Renal cortical epithelial cell (primary cell): ENCODE measurements around the gene PARD3. TPM values are rescaled to one million over a fixed set of nuclear protein-coding genes. Genes with fewer than 3 reads are reported as not detected.
"Not testable (repeated sequence)": the region's sequence is repeated elsewhere in the genome, so short reads cannot be mapped to it uniquely, and the experiment has no call there.

Experiments used
- DNase-seq: peaks from one replicate; pipeline ENCODE4 v3.0.0-alpha.2; 2011; ENCODE audit warnings: low read depth
- total RNA-seq: library from RNA; depleted of rRNA; stranded (reverse); fragments of >200 nt; gene quantifications from 2 replicates; pipeline ENCODE4 v1.2.3, GENCODE V29; 2014

Gene PARD3
- total RNA-seq, 1 donor from 2014 or later: 154 TPM

DNA sequence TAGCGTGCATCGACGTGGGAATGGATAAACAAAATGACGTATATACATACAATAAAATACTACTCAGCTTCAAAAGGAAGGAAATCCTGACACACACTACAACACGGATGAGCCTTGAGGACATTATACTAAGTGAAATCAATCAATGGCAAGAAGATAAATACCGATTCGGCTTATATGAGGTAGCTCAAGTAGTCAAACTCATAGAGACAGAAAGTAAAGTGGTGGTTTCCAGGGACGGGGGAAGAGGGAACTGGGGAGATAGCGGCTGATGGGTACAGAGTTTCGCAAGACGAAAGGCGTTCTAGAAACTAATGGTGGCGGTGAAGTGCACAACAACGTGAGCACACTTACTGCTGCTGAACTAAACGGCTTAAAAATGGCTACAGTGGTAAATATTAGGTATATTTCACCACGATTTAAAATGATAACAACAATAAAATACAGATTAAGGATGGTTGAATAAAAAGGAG is 516.7 kb downstream of the PARD3 start:
- no peak for DNase-seq

DNA sequence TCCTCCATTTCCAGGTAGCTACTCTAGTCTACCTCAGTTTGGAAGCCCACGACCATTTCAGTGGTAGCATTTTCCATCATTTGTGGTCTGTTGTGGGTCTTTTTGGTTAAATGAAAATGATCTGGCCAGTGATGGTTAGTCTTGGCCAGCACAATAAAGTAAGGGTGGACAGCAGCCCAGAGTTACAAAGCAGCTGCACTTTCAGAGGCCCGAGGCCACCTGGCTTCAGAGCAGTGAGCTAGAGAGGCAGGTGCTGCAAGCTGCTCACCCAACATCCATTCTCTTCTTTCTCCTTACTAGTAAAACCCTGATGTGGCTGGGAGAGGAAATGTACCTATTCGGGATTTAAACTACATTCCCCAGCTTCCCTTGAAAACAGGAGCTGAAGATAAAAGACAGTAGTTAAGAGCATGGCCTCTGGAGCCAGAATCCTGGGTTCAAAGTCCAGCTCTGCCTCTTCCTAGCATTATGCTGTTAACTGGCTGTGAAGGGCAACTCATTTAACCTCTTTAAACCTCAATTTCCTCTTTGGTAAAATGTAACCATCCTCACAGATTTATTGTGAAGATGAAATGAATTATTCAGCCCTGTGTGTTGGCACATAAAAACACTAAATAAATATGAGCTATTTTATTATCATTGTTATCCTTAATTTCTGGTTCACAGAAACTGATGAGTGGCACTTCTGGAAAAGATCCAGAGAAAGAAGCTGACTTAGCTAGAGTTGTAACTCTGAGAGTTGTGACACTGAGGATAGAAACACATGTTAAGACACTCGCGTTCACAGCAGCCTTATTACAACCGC is 517.4 kb downstream of the PARD3 start:
- no peak for DNase-seq

DNA sequence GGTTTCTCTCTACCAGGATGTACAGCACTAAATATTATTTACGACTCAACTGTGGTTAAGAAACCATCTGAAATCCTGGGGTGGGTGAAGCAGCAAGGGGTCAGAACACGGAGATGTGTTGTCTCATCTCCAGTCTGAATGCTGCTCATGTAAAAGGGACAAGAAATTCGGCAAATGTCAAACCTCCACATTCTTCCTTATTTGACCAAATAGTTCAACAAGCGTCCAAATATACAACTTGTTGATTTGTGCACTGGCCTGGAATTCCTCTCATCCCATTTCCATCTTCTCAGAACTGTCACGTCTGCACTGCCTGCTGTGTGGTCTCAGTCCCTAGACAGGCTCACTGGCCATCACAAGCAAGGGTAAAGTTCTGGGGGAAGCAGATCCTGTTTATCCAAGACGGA is 520.0 kb downstream of the PARD3 start:
- peak; percentile 48 for DNase-seq

DNA sequence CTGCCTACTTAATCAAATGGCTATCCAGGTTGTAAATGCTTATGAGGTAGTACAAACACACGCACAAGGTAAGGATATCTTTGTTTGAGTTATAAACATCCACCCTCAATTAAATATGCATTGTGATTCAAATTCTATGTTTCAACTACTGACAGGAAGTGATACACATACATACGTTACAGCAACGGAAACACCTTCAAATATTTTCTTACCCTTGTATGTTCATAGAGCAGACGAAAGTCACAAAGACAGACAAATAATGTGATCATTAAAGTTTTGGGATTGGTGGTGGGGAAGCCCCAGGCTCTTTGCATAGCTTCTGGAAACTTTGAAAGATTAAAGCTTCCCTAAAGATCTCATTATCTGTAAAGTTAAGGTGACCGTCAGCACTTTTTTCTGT is 521.0 kb downstream of the PARD3 start:
- no peak for DNase-seq

DNA sequence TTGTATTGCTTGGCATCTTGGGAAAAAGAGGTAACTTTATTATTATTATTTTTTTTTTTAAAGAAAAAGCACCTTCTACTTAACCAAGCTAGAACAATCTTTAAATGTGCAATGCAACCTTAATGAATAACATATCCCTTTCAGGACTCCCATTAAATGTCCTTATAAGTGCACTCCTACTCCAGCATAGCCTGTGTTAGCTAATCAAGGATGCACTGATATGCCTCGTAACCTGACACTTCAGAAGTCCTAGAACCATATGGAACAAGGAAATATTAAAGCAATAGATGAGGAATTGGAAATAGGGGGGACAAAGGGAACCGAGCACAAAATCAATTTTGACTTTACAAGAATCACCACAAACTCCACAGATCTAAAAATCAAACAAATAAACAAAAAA is 522.4 kb downstream of the PARD3 start:
- no peak for DNase-seq

DNA sequence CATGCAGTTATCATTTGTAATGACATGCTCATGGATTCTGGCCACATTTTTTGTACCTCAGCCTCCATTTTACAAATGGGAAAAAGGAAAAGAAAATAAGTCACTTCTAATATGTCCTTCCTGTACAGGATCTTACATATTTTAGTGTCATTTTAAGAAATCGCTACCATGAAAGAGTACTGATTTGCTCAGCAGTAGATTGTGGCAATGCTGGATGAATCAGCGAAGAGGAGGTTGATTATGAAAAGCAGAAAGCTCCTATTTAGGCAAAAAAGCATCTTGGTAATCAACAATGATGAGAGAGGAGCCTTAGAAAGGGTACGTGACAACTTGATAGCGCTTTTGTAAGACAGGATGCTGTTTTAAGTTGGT is 522.9 kb downstream of the PARD3 start:
- no peak for DNase-seq

DNA sequence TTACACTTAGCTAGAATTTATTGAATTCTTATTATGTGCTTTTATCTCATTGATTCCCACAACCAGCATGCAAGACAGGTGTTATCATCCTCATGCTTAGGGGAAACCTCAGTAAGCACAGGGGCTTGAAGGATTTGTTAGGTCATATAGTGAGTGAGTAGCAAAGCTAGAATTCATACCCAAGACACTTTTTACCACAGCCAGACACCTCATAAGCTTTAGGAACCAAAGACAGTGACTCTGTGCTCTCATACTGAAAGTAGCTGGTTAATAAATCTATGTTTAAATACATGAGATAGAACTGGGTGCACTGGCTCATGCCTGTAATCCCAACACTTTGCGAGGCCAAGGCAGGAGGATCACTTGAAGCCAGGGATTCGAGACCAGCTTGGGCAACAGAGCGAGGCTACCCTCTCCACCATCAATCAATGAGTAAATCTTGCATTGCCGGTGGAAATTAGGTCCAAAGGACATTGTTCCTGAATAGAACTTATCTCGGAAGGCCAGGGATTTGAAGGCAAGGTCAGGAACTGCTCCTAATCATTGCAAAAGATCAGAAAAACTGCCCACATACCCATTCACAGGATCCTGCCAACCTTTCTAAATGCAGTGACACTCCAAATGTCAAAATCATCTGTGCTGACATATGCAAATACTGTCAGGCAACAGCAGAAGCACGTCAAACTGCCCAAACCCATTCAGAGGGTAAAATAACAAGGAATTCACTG is 523.5 kb downstream of the PARD3 start:
- no peak for DNase-seq

DNA sequence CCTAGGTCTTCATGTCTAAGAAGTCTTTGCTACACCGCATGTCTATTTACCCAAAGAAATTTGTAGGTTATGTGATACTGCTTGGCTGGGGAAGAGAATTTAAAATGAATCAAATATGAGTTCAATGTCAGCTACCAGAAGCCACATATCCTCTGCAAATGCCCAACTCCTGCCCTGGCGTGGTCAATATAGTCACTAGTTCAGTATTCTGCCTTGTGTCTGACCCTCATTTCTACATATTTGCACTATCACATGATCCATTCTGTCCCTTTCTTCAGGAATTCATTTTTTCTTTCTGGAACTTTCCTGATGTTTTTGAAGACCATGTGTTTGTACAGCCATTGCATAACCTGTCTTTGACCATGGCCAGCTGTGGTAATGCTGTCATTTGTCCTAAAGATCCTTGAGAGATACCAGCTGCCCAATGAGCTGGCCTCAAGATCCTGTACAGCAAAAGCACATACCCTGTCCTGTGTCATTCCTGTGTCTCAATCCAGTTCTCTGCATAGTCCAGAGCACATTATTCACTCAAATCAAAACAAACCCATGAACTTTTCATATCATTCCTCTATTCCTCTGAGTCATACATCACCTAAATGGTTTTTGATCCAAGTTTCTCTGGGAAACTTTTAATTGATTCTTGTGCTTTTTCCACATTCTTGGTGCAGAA is 524.5 kb downstream of the PARD3 start:
- DNase-seq: peak; percentile 84

DNA sequence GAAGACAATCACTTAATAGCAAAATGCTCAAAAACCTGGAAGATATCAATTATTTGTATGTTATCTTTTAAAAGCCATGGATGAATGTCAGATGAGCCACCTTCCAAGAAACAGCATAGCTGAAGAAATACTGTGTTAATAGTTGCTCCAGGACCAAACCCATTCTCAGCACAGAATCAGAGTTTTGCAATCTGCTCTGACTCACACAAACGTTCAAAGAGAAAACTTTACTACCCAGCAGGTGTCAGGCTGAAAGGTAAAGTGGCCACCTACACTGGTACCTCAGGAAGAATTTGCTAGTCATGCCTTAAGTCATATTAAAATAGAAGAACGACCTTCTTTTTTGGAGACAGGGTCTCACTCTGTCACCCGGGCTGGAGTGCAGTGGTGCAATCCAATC is 526.5 kb downstream of the PARD3 start:
- peak; percentile 85 for DNase-seq

DNA sequence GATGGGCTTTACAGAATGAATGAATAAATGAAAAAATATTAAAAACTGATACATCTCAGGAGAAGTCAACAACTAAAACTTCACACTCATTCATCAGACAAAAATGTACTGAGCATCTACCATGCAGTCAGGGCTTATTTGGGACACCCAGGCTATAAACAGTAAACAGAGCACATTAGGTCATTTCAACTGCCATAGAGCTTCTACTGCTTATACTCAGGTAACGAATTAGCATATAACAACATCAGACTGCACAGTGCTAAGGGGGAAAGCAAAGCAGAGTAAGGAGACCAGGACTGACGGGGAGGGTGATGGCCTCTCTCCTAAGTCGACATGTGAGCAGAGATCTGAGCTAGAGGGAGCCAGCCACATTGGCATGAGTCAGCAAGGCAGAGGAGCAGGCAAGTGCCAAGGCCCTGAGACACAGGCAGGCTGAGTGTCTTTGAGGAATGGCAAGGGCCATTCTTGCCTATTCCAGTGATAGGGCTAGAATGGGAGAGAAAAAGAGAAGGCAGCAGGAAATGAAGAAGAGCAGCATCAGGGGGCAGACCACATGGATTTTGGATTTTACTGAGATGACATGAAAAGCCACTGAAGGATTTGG is 528.9 kb downstream of the PARD3 start:
- DNase-seq: peak; percentile 36

DNA sequence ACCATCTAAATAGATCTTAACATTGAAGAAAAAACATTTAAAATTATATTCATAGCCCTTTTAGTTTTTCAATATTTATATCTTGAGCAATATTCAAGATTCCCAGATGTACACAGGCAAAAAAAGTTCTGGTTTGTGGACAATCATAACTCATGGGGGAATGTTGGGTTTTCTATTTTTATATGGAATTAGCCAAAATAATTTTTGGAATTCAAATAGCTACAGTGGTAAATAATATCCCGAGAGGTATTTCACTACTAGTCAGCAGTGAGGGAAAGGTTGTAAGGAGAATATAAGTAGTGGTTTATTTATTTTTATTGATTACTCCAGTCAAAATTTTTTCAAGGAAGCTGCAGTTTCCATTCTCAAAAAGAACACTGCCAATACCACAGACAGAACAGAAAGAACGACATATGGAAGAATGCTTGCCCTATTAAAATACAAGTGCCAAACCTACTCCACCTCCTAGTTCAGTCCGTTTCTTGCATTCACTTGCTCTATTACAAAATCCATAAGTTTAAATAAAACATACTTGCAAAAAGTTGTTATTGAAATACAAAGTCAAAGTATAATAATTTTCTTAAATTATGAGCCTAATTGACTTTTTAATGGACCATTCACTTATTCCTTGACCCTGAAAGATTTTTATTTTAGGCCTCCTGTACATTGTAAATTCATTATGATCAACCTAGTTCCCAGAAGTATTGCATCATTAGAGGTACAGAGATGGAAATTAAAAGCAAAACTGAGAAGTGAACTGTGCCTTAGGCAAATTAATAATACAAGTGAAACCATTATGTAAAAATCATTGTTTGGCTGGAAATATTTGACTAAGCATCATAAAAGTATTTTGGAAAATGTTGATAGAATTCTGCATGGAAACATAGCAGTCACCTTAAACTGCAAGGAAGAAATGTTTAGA is 533.2 kb downstream of the PARD3 start:
- no peak for DNase-seq

DNA sequence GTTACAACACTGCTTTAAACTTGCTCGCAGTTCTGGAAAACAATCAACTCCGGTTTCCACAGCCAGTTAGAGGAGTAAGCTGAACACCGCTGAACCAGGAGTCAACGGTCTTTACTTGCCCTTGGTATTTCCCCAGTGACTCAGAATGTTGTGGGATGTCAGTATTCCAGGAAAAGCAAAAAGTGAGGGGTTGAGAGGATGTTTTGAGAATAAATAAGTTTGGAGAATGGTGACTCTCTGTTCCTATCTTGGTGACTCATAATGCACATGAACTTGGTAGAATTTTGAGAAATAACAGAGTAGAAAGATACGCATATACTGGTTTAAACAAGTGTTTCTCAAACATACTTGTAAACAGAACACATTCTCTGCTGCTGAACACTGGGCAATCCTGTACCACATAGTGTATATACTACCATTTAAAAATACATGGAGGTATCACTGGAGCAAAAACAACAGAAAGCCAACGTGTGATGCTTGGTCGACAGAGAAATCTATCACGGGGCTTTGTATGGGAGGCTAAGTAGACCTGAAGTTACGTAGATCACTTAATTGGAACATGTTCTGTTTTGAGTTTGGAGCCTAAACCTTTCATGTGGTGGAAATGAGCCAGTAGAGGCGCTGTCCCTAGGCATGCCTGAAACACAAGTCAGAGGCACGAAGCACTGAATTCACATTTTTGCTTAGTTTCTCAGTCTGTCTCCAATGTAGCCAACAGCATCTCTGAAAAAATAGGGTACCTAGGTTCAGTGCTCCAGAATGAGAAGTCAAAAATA is 534.3 kb downstream of the PARD3 start:
- DNase-seq: peak; percentile 98

DNA sequence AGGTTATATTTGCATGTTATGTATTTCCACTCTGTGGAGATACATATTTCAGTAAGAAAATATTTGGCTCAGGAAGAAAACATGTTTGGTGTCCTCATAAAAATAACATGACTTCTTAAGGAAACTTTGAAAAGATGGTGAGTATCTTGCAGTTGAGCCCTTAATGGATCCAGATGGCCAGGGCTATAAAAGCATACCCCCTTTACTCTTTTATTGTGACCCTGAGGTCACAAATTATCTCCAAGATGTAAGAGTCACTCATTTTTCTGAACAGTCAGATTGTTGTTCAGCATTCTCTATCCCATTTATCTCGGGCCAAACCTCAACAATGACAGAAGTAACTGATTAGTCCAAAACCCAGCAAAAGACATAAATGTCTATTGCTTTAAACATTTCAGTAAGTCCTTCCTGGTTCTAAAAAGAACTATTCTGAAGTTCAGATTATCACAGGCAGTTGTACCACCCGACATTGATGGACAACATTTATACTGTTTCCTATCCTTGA is 539.4 kb downstream of the PARD3 start:
- DNase-seq: no peak

DNA sequence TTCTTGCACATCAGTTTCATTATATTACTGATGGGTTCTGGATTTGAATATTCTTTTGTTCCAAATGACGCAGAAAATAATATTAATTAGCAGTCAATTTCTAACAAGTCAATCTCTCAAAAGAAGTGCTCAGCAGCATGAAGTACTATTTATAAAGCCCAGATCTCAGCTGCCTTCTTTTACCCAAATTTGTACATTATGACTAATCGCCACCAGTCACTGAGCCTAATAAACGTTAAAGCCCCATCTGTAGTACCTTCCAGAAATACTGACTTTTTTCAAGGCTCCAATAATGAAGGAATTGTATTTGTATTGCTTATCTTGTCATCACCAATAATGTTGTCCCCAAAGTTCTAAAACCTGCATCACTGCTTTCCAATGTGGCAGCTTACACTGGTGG is 540.2 kb downstream of the PARD3 start:
- DNase-seq: no peak

DNA sequence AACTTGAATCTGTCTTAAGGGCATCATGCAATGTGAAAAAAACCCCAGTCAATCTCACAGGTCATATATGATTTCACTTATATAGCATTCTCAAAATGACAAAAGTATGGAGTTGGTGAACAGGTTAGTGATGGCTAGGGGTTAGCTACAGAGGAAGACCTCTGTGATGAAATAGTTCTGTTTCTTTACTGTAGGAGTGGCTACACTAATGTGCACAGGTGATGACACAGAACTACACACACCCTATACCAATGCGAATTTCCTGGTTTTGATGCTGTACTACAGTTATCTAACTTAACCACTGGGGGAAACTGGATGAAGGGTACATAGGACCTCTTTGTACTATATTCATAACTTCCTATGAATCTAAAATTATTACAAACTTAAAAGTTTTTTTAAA is 541.8 kb downstream of the PARD3 start:
- DNase-seq: no peak

DNA sequence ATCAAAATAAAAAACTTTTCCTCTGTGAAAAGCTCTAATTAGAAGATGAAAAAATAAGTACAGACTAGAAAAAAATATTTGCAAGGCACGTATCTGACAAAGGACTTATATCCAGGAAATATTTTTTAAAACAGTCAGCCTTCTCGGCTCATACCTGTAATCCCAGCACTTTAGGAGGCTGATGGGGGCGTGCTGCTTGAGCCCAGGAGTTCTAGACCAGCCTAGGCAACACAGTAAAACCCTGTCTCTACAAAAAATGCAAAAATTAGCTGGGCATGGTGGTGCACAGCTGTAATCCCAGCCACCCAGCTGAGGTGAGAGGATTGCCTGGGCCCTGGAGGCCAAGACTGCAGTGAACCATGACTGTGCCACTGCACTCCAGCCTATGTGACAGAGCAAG is 542.8 kb downstream of the PARD3 start:
- no peak for DNase-seq

DNA sequence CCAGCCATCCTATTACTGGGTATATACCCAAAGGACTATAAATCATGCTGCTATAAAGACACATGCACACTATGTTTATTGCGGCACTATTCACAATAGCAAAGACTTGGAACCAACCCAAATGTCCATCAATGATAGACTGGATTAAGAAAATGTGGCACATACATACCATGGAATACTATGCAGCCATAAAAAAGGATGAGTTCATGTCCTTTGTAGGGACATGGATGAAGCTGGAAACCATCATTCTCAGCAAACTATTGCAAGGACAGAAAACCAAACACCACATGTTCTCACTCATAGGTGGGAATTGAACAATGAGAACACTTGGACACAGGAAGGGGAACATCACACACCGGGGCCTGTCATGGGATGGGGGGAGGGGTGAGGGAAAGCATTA is 546.7 kb downstream of the PARD3 start:
- DNase-seq: not testable (repeated sequence)

DNA sequence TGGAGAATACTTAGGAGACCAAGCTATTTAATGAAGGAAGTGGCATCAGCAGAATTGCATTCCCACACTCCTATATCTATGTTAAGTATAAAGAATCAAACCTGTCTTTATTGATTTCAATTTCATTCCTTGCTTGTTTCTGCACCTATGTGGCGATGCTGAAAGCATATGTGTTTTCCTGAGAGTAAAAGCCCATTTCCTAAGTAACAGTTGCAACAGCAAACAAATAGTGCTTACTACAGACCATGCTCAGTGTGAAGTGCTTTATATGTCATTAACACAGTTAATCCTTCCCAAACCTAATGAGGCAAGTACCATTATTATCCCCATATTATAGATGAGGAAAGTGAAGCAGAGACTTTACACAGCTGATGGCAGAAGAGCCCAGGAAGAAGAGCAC is 552.1 kb downstream of the PARD3 start:
- peak; percentile 53 for DNase-seq

DNA sequence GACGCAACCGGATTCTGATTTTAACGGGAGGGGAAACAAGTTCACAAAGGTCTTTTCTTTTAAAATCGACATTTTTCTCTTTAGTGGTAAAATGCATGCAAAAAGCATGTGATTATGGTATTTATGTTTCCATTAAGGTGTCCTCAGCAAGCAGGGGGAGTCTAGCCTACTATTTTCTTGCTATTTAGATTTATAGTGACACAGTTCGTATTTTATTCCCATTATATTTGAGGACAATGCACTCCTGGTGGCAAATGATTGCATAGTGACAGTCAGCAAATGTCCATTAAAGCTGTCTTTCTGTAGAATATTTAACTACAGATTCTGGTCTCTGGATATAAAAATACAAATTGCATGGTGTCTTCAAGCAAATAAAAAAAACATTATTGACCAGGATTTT is 554.2 kb downstream of the PARD3 start:
- no peak for DNase-seq

DNA sequence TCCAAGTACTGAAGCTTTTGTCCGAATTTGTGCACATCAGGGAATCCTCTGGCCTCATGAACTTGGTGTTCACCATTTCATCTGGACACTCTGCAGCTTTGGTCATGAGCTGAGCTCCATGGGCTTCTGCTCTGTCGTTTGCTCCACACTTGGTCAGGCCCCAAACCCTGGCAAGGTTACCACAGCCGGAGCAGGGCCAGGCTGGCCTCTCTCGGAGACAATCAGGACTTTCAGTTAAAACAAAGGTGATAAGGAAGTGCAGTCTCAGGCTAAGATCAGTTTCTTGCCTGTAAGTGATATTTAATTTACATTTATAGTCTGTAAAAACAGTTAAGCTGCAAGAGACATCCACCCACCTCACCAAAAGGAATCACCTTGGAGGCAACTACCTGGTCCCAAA is 558.9 kb downstream of the PARD3 start:
- no peak for DNase-seq
